DND-41 (cell line): Measurements from ENCODE around the gene NDUFS1.

ENCODE experiments used
- EZH2 ChIP-seq: IDR thresholded peaks from 3 replicates; pipeline ENCODE4 v1.6.1; 2012; ENCODE audit warnings: borderline replicate concordance, low read depth, mild to moderate bottlenecking, moderate library complexity, low read length, inconsistent platforms; ENCODE audit not compliant: severe bottlenecking
- TF ChIP-seq, protein P1 (sequence below): IDR thresholded peaks from 2 replicates; pipeline ENCODE4 v1.5.1; 2012; ENCODE audit warnings: borderline replicate concordance, low read length, moderate library complexity, mild to moderate bottlenecking; ENCODE audit not compliant: poor library complexity, severe bottlenecking; ENCODE audit errors: extremely low read depth

GRCh38 chr2:206068207-206068606 lies 91.0 kb downstream of the NDUFS1 start:
- TF ChIP-seq, protein P1, sequence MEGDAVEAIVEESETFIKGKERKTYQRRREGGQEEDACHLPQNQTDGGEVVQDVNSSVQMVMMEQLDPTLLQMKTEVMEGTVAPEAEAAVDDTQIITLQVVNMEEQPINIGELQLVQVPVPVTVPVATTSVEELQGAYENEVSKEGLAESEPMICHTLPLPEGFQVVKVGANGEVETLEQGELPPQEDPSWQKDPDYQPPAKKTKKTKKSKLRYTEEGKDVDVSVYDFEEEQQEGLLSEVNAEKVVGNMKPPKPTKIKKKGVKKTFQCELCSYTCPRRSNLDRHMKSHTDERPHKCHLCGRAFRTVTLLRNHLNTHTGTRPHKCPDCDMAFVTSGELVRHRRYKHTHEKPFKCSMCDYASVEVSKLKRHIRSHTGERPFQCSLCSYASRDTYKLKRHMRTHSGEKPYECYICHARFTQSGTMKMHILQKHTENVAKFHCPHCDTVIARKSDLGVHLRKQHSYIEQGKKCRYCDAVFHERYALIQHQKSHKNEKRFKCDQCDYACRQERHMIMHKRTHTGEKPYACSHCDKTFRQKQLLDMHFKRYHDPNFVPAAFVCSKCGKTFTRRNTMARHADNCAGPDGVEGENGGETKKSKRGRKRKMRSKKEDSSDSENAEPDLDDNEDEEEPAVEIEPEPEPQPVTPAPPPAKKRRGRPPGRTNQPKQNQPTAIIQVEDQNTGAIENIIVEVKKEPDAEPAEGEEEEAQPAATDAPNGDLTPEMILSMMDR, result no peak
- no peak for TF ChIP-seq EZH2
